PFSK-1 (cell line): ENCODE results near the gene TMTC4.

Experiments
- POLR2AphosphoS5 ChIP-seq: IDR thresholded peaks from 2 replicates; pipeline ENCODE4 v1.6.1; 2012; ENCODE audit warnings: low read depth, mild to moderate bottlenecking, control low read depth, low read length, moderate library complexity
- REST ChIP-seq, 2 experiments: IDR thresholded peaks; 2 replicates each; pipeline versions ENCODE4 v1.6.1 to v1.8.0; 2011 to 2012; ENCODE audit warnings: low read depth in 2 of 2, low read length in 2 of 2, control low read depth in 1 of 2, inconsistent platforms in 1 of 2, mild to moderate bottlenecking in 1 of 2, moderate library complexity in 1 of 2; ENCODE audit not compliant: insufficient read depth in 1 of 2
- SIN3A ChIP-seq: IDR thresholded peaks from 2 replicates; pipeline ENCODE4 v1.6.1; 2012; ENCODE audit warnings: mild to moderate bottlenecking, low read length, moderate library complexity, borderline replicate concordance; ENCODE audit not compliant: insufficient read depth

DNA sequence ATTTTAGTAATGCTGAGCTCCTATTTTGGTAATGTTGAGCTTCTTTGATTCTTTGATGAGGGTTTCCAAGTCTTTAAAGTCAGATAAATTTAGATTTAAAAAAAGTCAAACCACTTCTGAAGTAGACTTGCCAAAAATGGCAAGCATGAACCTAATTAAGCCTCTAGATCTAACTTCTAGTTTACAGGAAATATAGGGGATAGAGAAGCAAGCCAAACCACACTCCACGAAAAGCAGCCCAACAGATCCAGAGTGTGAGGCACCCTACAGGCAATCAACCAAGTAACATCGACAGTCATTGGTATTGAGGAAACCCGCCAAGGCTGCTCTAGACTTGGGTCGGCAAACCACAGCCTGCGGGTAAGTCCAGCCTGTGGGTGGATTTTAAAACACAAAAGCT, 89.7 kb downstream of the TMTC4 start:
- TF ChIP-seq POLR2AphosphoS5 (no peak), REST (IDR thresholded peaks at IDR 0.05; ENCODE audit: insufficient read depth in 1 of 2, low read depth in 2 of 2, low read length in 2 of 2) (no peak), SIN3A (no peak)
